ENCODE data around the gene TFAP2E. TPM values are rescaled to one million over a fixed set of nuclear protein-coding genes. Genes with fewer than 3 reads are reported as not detected.

The TFAP2E gene
- total and polyA plus RNA-seq, 2 donors from 2014 or later = 0.28 to 1.0 TPM

DNA sequence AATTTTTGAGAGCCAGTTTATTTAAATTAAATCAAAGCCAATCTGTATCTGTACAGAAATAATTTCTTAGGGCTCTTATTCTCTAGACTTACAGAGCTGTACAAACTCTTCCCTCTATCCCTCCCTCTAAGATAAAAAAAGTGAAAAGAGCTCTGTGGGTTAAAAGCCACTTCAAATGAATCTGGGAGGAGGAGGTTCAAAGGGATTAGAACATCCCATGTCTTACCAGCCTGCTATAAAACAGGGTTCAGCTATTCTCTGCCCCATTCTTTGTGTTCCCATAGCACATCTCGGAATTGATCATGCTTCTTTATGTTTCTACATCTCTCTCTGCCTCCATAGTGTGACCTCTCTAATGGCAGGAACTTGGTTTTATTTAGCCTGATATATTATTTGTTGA, 35.3 kb upstream of the TFAP2E start:
- intact Hi-C loops (cut with DNase I) = no loop called here
- peaks cover 0 to 2% (median 0%) of the 10 kb centered on the region in 3 donors for H3K36me3 ChIP-seq (ENCODE audit: control insufficient read depth in 2 of 3, insufficient read depth in 3 of 3, low read length in 3 of 3)
- TF ChIP-seq, protein P1, sequence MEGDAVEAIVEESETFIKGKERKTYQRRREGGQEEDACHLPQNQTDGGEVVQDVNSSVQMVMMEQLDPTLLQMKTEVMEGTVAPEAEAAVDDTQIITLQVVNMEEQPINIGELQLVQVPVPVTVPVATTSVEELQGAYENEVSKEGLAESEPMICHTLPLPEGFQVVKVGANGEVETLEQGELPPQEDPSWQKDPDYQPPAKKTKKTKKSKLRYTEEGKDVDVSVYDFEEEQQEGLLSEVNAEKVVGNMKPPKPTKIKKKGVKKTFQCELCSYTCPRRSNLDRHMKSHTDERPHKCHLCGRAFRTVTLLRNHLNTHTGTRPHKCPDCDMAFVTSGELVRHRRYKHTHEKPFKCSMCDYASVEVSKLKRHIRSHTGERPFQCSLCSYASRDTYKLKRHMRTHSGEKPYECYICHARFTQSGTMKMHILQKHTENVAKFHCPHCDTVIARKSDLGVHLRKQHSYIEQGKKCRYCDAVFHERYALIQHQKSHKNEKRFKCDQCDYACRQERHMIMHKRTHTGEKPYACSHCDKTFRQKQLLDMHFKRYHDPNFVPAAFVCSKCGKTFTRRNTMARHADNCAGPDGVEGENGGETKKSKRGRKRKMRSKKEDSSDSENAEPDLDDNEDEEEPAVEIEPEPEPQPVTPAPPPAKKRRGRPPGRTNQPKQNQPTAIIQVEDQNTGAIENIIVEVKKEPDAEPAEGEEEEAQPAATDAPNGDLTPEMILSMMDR (IDR thresholded peaks at IDR 0.05; ENCODE audit: borderline replicate concordance, extremely low read depth, insufficient read depth) = no peak
- no peak overlapping the region for H3K4me3 ChIP-seq (ENCODE audit: low read length in 3 of 3)
- DNase-seq (no peak), FAIRE-seq (no peak)
- H3K27ac ChIP-seq (ENCODE audit: low read depth in 2 of 2, low read length in 2 of 2) = no peak overlapping the region
- peaks cover 0 to 23% (median 10%) of the 10 kb centered on the region in 3 donors for H3K4me1 ChIP-seq (ENCODE audit: control insufficient read depth in 2 of 3, insufficient read depth in 2 of 3, low read depth in 1 of 3, low read length in 3 of 3)
- no peak overlapping the region for H3K9ac ChIP-seq (ENCODE audit: low read length in 3 of 3)
- no peaks in the 10 kb centered on the region for H3K9me3 ChIP-seq (ENCODE audit: control insufficient read depth in 2 of 3, insufficient read depth in 1 of 3, low read length in 3 of 3)
- no peaks in the 10 kb centered on the region for H3K27me3 ChIP-seq (ENCODE audit: control insufficient read depth, insufficient read depth, low read length)

DNA sequence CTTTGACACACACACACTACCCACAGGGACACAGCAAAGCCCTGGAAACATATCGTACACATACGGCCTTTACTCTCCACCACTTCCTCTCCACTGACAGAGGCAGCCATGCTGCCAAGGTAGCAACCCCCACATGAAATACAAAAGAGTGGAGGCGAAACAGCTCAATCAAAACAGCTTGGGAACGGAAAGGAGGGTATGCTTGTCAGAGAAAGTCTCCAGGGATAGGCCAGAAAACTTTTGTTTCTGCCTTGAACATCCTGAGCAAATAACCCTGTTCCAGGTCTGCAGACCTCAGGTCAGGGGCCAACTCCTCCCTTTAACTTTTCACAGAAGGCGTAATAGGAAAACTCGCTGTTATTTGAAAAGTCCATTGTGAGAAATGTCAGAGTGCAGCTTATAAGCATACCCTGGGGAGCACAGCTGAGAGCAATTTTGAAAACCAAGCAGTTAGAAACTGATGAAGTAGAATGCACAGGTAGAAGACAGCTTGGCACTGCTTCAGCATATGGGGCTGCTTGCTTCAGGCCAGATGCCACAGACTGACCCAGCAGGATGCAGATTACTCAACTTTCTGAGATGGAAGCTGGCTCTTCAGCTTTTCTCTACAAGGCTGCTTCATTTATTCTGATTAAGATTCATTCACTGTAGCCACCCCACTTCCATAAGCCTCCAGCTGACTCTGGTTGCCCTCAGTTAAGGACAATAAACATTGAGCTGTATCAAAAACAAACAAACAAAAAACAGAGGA, 33.9 kb upstream of the TFAP2E start:
- H3K4me1 ChIP-seq (ENCODE audit: control insufficient read depth in 2 of 3, insufficient read depth in 2 of 3, low read depth in 1 of 3, low read length in 3 of 3) = peaks cover 2 to 28% (median 10%) of the 10 kb centered on the region in 3 donors

DNA sequence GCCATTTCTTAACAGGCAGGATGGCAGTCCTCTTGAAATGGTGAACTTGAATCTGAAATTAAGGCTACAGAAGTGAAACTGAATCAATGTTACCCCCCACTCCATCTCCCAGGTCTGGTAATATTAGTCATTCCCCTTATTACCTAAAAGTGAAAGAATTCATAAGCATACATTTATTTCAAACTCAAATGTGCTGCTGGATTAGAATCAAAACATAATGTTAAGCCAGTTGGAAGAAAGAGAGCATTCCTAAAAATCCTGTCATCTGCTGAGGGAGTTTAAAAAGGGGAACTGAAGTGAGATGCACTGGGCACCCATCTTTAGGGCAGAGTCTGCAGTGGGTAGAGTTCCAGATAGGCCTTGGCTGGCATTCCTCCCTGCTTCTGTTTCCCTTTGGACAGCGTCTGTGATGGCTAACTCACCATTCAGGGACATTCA, 33.3 kb upstream of the TFAP2E start:
- H3K27ac ChIP-seq (ENCODE audit: low read depth in 2 of 2, low read length in 2 of 2) = no peak overlapping the region

More for the DNA sequence above, 33.9 kb upstream of the TFAP2E start:
- no peaks in the 10 kb centered on the region for H3K9me3 ChIP-seq (ENCODE audit: control insufficient read depth in 2 of 3, insufficient read depth in 1 of 3, low read length in 3 of 3)
- no peak overlapping the region for H3K9ac ChIP-seq (ENCODE audit: low read length in 3 of 3)
- no peaks in the 10 kb centered on the region for H3K27me3 ChIP-seq (ENCODE audit: control insufficient read depth, insufficient read depth, low read length)
- intact Hi-C loops (cut with DNase I) = no loop called here
- DNase-seq (no peak), FAIRE-seq (no peak)
- H3K36me3 ChIP-seq (ENCODE audit: control insufficient read depth in 2 of 3, insufficient read depth in 3 of 3, low read length in 3 of 3) = peaks cover 0 to 2% (median 0%) of the 10 kb centered on the region in 3 donors
- no peak overlapping the region for H3K27ac ChIP-seq (ENCODE audit: low read depth in 2 of 2, low read length in 2 of 2)
- no peak overlapping the region for H3K4me3 ChIP-seq (ENCODE audit: low read length in 3 of 3)
- TF ChIP-seq, protein P1 (IDR thresholded peaks at IDR 0.05; ENCODE audit: borderline replicate concordance, extremely low read depth, insufficient read depth) = no peak

More for the DNA sequence above, 33.3 kb upstream of the TFAP2E start:
- intact Hi-C loops (cut with DNase I) = no loop called here
- H3K9ac ChIP-seq (ENCODE audit: low read length in 3 of 3) = no peak overlapping the region
- no peak overlapping the region for H3K4me3 ChIP-seq (ENCODE audit: low read length in 3 of 3)
- FAIRE-seq = no peak
- no peak for DNase-seq
- TF ChIP-seq, protein P1 (IDR thresholded peaks at IDR 0.05; ENCODE audit: borderline replicate concordance, extremely low read depth, insufficient read depth) = no peak
- H3K9me3 ChIP-seq (ENCODE audit: control insufficient read depth in 2 of 3, insufficient read depth in 1 of 3, low read length in 3 of 3) = no peaks in the 10 kb centered on the region
- peaks cover 0 to 2% (median 0%) of the 10 kb centered on the region in 3 donors for H3K36me3 ChIP-seq (ENCODE audit: control insufficient read depth in 2 of 3, insufficient read depth in 3 of 3, low read length in 3 of 3)
- peaks cover 2 to 32% (median 12%) of the 10 kb centered on the region in 3 donors for H3K4me1 ChIP-seq (ENCODE audit: control insufficient read depth in 2 of 3, insufficient read depth in 2 of 3, low read depth in 1 of 3, low read length in 3 of 3)
- H3K27me3 ChIP-seq (ENCODE audit: control insufficient read depth, insufficient read depth, low read length) = no peaks in the 10 kb centered on the region

All from kidney (tissue), 14 donors.